Thyroid gland (tissue), 4 donors: Measurements from ENCODE around the gene TEKT1.

Source experiments
- CTCF ChIP-seq, 6 experiments: fragments of 200-600 bp in 3 of 6; fragments of 450-650 bp in 3 of 6; sonication (generic) in 3 of 6; IDR thresholded peaks; one replicate each; pipeline ENCODE4 v1.5.1; 2016 to 2019; ENCODE audit warnings: antibody characterized with exemption in 6 of 6, mild to moderate bottlenecking in 2 of 6, inconsistent platforms in 1 of 6, moderate library complexity in 1 of 6
- POLR2A ChIP-seq, 2 donors: fragments of 450-650 bp; IDR thresholded peaks; one replicate each; pipeline ENCODE4 v1.6.1; 2017; ENCODE audit warnings: antibody characterized with exemption in 2 of 2, mild to moderate bottlenecking in 2 of 2, moderate library complexity in 1 of 2

GRCh38 chr17:6843241-6843880 is 11.8 kb upstream of the TEKT1 start:
- TF ChIP-seq CTCF (IDR thresholded peaks at IDR 0.05) (peak in 5 of 6 experiments; percentile 7 to 64 (median 48)), POLR2A (IDR thresholded peaks at IDR 0.05) (no peak)
